Activated T-cell treated with anti-CD3 and anti-CD28 coated beads, Interleukin-2, amount 50 U/mL, for 1 hour (primary cell): Measurements from ENCODE around the gene CALR3.
"Not testable (repeated sequence)": the region's sequence is repeated elsewhere in the genome, so short reads cannot be mapped to it uniquely, and the experiment has no call there.

ENCODE experiments used
- DNase-seq: peaks from one replicate; pipeline ENCODE4 v3.0.0-alpha.2; 2020

The CALR3 gene

GRCh38 chr19:16495982-16496612 lies at the start of gene CALR3, which contains the start of gene C19orf44:
TSS of gene CALR3 (minus strand) at chr19:16496167. CDS start at chr19:16496129, 38 bp downstream.
TSS of gene C19orf44 (plus strand) at chr19:16496394. CDS start at chr19:16500793, 4,399 bp downstream.
- peak; percentile 95 for DNase-seq

- no peak for DNase-seq
Observed at GRCh38 chr19:16544473-16545231, 48.7 kb upstream of the CALR3 start.

GRCh38 chr19:16543734-16544133 lies 47.8 kb upstream of the CALR3 start:
- not testable (repeated sequence) for DNase-seq

GRCh38 chr19:16542910-16543472 lies 47.0 kb upstream of the CALR3 start:
- DNase-seq = no peak

- DNase-seq = peak; percentile 94
Observed at GRCh38 chr19:16542045-16542909, 46.3 kb upstream of the CALR3 start, which contains the start of gene CHERP. TSS of gene CHERP (minus strand) at chr19:16542437. CDS start at chr19:16542378, 59 bp downstream.

GRCh38 chr19:16541526-16542044 lies 45.6 kb upstream of the CALR3 start:
- DNase-seq = peak; percentile 27

GRCh38 chr19:16540948-16541347 lies 45.0 kb upstream of the CALR3 start:
- DNase-seq = no peak

GRCh38 chr19:16537111-16537510 lies 41.1 kb upstream of the CALR3 start:
- no peak for DNase-seq

- DNase-seq = no peak
Observed at GRCh38 chr19:16536130-16536529, 40.2 kb upstream of the CALR3 start.

GRCh38 chr19:16535381-16535780 lies 39.4 kb upstream of the CALR3 start:
- DNase-seq = no peak

- no peak for DNase-seq
Observed at GRCh38 chr19:16532440-16533234, 36.7 kb upstream of the CALR3 start.

- no peak for DNase-seq
Observed at GRCh38 chr19:16531380-16531669, 35.4 kb upstream of the CALR3 start.

GRCh38 chr19:16530540-16531379 lies 34.8 kb upstream of the CALR3 start:
- DNase-seq = no peak

GRCh38 chr19:16529466-16530144 lies 33.6 kb upstream of the CALR3 start:
- DNase-seq = no peak

- peak; percentile 63 for DNase-seq
Observed at GRCh38 chr19:16527971-16528521, 32.1 kb upstream of the CALR3 start.

- DNase-seq = no peak
Observed at GRCh38 chr19:16527334-16527935, 31.5 kb upstream of the CALR3 start.

GRCh38 chr19:16525751-16526481 lies 29.9 kb upstream of the CALR3 start:
- DNase-seq = no peak

GRCh38 chr19:16524991-16525734 lies 29.2 kb upstream of the CALR3 start:
- no peak for DNase-seq
